ENCODE data around the gene POLD2.

The POLD2 gene

GRCh38 chr7:44144426-44144967 is 21.1 kb upstream of the POLD2 start:
- no peak for DNase-seq (ENCODE audit: low spot score)
- no peak for TF ChIP-seq CTCF (IDR thresholded peaks at IDR 0.05; ENCODE audit: extremely low read depth, insufficient read depth, missing control alignments)
- in situ Hi-C loops (cut with MboI; ENCODE audit: low pct_unique_long_range_greater_than_20kb, low sequenced_read_pairs, unreplicated experiment): no loop called here

- in situ Hi-C loops (cut with MboI; ENCODE audit: low pct_unique_long_range_greater_than_20kb, low sequenced_read_pairs, unreplicated experiment): no loop called here
- no peak for DNase-seq (ENCODE audit: low spot score)
- no peak for TF ChIP-seq CTCF (IDR thresholded peaks at IDR 0.05; ENCODE audit: extremely low read depth, insufficient read depth, missing control alignments)
Measured at GRCh38 chr7:44143646-44144250, 20.4 kb upstream of the POLD2 start.

DNA sequence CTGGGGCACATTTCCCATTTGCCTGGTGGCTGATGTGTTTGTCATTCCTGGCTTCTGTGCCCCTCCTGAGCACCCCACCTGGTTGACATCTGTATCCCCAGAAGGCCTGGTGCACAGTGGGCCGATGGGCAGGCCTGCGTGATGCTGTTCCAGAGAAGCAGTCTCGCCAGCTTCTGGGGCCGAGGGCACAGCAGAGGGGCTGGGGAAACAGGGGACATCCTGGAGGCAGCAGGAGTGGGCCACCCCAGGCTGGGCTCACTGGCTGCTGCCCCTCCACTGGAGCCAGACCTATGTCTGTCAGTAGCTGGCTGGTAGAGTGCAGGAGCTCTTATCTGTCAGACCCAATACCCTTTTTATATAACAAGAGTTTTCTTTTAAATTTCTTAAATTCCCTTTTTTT is 18.7 kb upstream of the POLD2 start:
- no peak for TF ChIP-seq CTCF (IDR thresholded peaks at IDR 0.05; ENCODE audit: extremely low read depth, insufficient read depth, missing control alignments)

GRCh38 chr7:44141221-44141850 is 18.0 kb upstream of the POLD2 start, which contains the start of gene MYL7:
Gene MYL7 (minus strand): TSS chr7:44141332. CDS start chr7:44141305, 27 bp downstream.
- no peak for DNase-seq (ENCODE audit: low spot score)
- in situ Hi-C loops (cut with MboI; ENCODE audit: low pct_unique_long_range_greater_than_20kb, low sequenced_read_pairs, unreplicated experiment): no loop called here
- no peak for TF ChIP-seq CTCF (IDR thresholded peaks at IDR 0.05; ENCODE audit: extremely low read depth, insufficient read depth, missing control alignments)

More for the DNA sequence above, 18.7 kb upstream of the POLD2 start:
- no peak for DNase-seq (ENCODE audit: low spot score)
- in situ Hi-C loops (cut with MboI; ENCODE audit: low pct_unique_long_range_greater_than_20kb, low sequenced_read_pairs, unreplicated experiment): no loop called here

DNA sequence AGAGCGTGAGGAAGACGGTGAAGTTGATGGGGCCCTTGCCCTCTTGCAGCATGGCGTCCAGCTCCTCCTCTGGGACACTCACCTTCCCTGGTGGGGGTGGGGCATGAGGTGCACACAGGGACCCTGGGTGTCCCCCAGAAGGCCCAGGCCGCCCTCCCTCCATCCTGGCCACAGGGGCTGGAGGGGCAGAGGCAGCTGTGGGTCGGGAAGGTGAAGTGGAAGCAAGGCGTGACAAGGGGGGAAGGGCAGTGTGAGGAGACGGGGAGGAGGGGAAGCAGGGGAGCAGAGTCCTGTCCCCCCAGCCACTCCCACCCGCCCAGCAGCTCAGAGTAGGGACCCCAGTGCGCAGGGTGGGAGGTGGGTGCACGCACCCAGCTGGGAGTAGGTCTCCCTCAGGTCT is 17.0 kb upstream of the POLD2 start:
- in situ Hi-C loops (cut with MboI; ENCODE audit: low pct_unique_long_range_greater_than_20kb, low sequenced_read_pairs, unreplicated experiment): no loop called here
- DNase-seq (ENCODE audit: low spot score): no peak
- no peak for TF ChIP-seq CTCF (IDR thresholded peaks at IDR 0.05; ENCODE audit: extremely low read depth, insufficient read depth, missing control alignments)

GRCh38 chr7:44139311-44140010 is 16.1 kb upstream of the POLD2 start:
- no peak for TF ChIP-seq CTCF (IDR thresholded peaks at IDR 0.05; ENCODE audit: extremely low read depth, insufficient read depth, missing control alignments)
- in situ Hi-C loops (cut with MboI; ENCODE audit: low pct_unique_long_range_greater_than_20kb, low sequenced_read_pairs, unreplicated experiment): no loop called here
- no peak for DNase-seq (ENCODE audit: low spot score)
